ENCODE results near the gene SHISA3. TPM values are rescaled to one million over a fixed set of nuclear protein-coding genes. Genes with fewer than 3 reads are reported as not detected.

Gene SHISA3
- total and polyA plus RNA-seq, 2 of the 8 experiments (the other 6 are each of a cell fraction or from before 2014, with no cell fraction given) = 2.0 to 9.3 TPM

- no peak overlapping the region for H4K5ac ChIP-seq (ENCODE audit: insufficient read length, low read depth, low read length)
- H3K23me2 ChIP-seq (ENCODE audit: low read depth, low read length) = peaks cover 33% of the 10 kb centered on the region
- H3K14ac ChIP-seq (ENCODE audit: insufficient read length) = no peak overlapping the region
- FAIRE-seq (peak; percentile 36), DNase-seq (ENCODE audit: low read depth in 1 of 2, low spot score in 2 of 2) (no peak)
- WGBS, 2 experiments (ENCODE audit: extremely low coverage in 1 of 2, insufficient coverage in 1 of 2, insufficient read length in 1 of 2, insufficient replicate concordance in 2 of 2, low coverage in 1 of 2, low lambda C conversion rate in 2 of 2, missing lambda C conversion rate in 1 of 2) = 16% methylated on average over 17 of the region's 17 CpGs; no CpG with 5 or more reads in 1 of the 2 experiments
- H3K23ac ChIP-seq (ENCODE audit: insufficient read length) = no peak overlapping the region
- no peak overlapping the region for H3K27ac ChIP-seq (ENCODE audit: low read depth, low read length)
- H4K20me1 ChIP-seq (replicated peaks in 1 of 2; ENCODE audit: control insufficient read depth in 1 of 2, insufficient read depth in 2 of 2, low read length in 2 of 2) = no peaks in the 10 kb centered on the region
- ChIA-PET POLR2A (ENCODE audit: partially characterized antibody) (interaction anchor here (0.9 to 1.2 kb wide), 3 partner anchors 25 to 102 kb away, joined by 3 to 5 read pairs (median 3); no protein-coding TSS in a partner anchor), CTCF (ENCODE audit: partially characterized antibody) (interaction anchor here (1.0 to 12.0 kb wide), 6 partner anchors 25 to 122 kb away, joined by 3 to 135 read pairs (median 6); no protein-coding TSS in a partner anchor)
- peak overlapping the region; percentile 89 to 93 for H3K4me2 ChIP-seq (ENCODE audit: insufficient read depth in 1 of 2, low read depth in 2 of 2, low read length in 2 of 2)
- no peak overlapping the region for H2BK15ac ChIP-seq (ENCODE audit: low read length)
- no peak overlapping the region for H2BK12ac ChIP-seq (ENCODE audit: low read depth, low read length)
- no peak overlapping the region for H4K8ac ChIP-seq (ENCODE audit: extremely low read depth, insufficient read depth, low read length)
- peak overlapping the region; percentile 2 to 66 (median 36); a peak in 5 of 8 replicates for H3K4me3 ChIP-seq (ENCODE audit: extremely low read depth in 1 of 4, insufficient read depth in 2 of 4, low read depth in 3 of 4, low read length in 4 of 4)
- H3K9ac ChIP-seq (replicated peaks in 1 of 4; ENCODE audit: extremely low read depth in 1 of 4, low read depth in 3 of 4, low read length in 3 of 4) = no peak overlapping the region
- no peaks in the 10 kb centered on the region for H3K9me3 ChIP-seq (ENCODE audit: insufficient read depth in 2 of 2, low read depth in 1 of 2, low read length in 1 of 2)
- no peak overlapping the region for H3K18ac ChIP-seq (ENCODE audit: extremely low read depth, low read length)
- H3K79me2 ChIP-seq (ENCODE audit: control insufficient read depth in 1 of 2, insufficient read depth in 2 of 2, low read length in 2 of 2) = no peaks in the 10 kb centered on the region
- no peak overlapping the region for H2AK5ac ChIP-seq (ENCODE audit: low read depth, low read length)
- H2BK20ac ChIP-seq (ENCODE audit: low read length) = no peak overlapping the region
- no peaks in the 10 kb centered on the region for H3K79me1 ChIP-seq (ENCODE audit: low read depth, low read length)
- no peaks in the 10 kb centered on the region for H3K36me3 ChIP-seq (ENCODE audit: control insufficient read depth in 2 of 4, insufficient read depth in 4 of 4, low read length in 3 of 4)
- TF ChIP-seq ATF3 (IDR thresholded peaks at IDR 0.05; ENCODE audit: insufficient read depth, low read depth, low read length) (no peak), JUND (IDR thresholded peaks at IDR 0.05; ENCODE audit: low read length) (no peak)
- no peak overlapping the region for H4K91ac ChIP-seq (replicated peaks; ENCODE audit: insufficient read length, low read length)
- H3K27me3 ChIP-seq (replicated peaks in 1 of 4; ENCODE audit: control insufficient read depth in 3 of 4, extremely low read depth in 1 of 4, insufficient read depth in 3 of 4, low read length in 3 of 4) = peaks cover 19 to 62% (median 57%) of the 10 kb centered on the region in 4 experiments
- H2BK120ac ChIP-seq (replicated peaks; ENCODE audit: low read depth, low read length) = no peak overlapping the region
- H3K56ac ChIP-seq (replicated peaks; ENCODE audit: insufficient read length, low read depth, low read length) = no peak overlapping the region
- no peak overlapping the region for H2AFZ ChIP-seq (ENCODE audit: low read length)
- peaks cover 4 to 28% (median 12%) of the 10 kb centered on the region in 4 experiments; a peak in 6 of 7 replicates for H3K4me1 ChIP-seq (replicated peaks in 1 of 4; ENCODE audit: control insufficient read depth in 3 of 4, insufficient read depth in 4 of 4, low read length in 3 of 4)
- H2BK5ac ChIP-seq (ENCODE audit: low read depth, low read length) = no peak overlapping the region
- H3K4ac ChIP-seq (replicated peaks; ENCODE audit: insufficient read length, low read depth, low read length) = no peak overlapping the region
Measured at GRCh38 chr4:42396361-42396751, 932 bp upstream of the SHISA3 start.
